ENCODE measurements around the gene RECQL. TPM values are rescaled to one million over a fixed set of nuclear protein-coding genes. Genes with fewer than 3 reads are reported as not detected.

RECQL gene
- total and polyA plus RNA-seq, 2 of the 8 experiments (the other 6 are each of a cell fraction or from before 2014, with no cell fraction given), result 8.1 to 40.3 TPM

GRCh38 chr12:21438643-21439042 is 62.8 kb downstream of the RECQL start:
- no peak overlapping the region for H3K56ac ChIP-seq (replicated peaks; ENCODE audit: insufficient read length, low read depth, low read length)
- H4K8ac ChIP-seq (ENCODE audit: extremely low read depth, insufficient read depth, low read length), result no peak overlapping the region
- no peak overlapping the region for H3K18ac ChIP-seq (ENCODE audit: extremely low read depth, low read length)
- no peak overlapping the region for H2BK15ac ChIP-seq (ENCODE audit: low read length)
- no peak overlapping the region for H4K5ac ChIP-seq (ENCODE audit: insufficient read length, low read depth, low read length)
- no peak overlapping the region for H3K4ac ChIP-seq (replicated peaks; ENCODE audit: insufficient read length, low read depth, low read length)
- no peak overlapping the region for H3K23ac ChIP-seq (ENCODE audit: insufficient read length)
- H3K36me3 ChIP-seq (ENCODE audit: control insufficient read depth in 2 of 4, insufficient read depth in 4 of 4, low read length in 3 of 4), result no peaks in the 10 kb centered on the region
- H3K14ac ChIP-seq (ENCODE audit: insufficient read length), result no peak overlapping the region
- H3K9me3 ChIP-seq (ENCODE audit: insufficient read depth in 2 of 2, low read depth in 1 of 2, low read length in 1 of 2), result no peaks in the 10 kb centered on the region
- no peak overlapping the region for H2BK20ac ChIP-seq (ENCODE audit: low read length)
- no peaks in the 10 kb centered on the region for H3K23me2 ChIP-seq (ENCODE audit: low read depth, low read length)
- peak overlapping the region; percentile 65 to 79 (median 78); a peak in 6 of 8 replicates for H3K4me3 ChIP-seq (ENCODE audit: extremely low read depth in 1 of 4, insufficient read depth in 2 of 4, low read depth in 3 of 4, low read length in 4 of 4)
- no peaks in the 10 kb centered on the region for H4K20me1 ChIP-seq (replicated peaks in 1 of 2; ENCODE audit: control insufficient read depth in 1 of 2, insufficient read depth in 2 of 2, low read length in 2 of 2)
- no peak for DNase-seq (ENCODE audit: low read depth in 1 of 2, low spot score in 2 of 2)
- no peak overlapping the region; a peak in 1 of 7 replicates for H3K9ac ChIP-seq (replicated peaks in 1 of 4; ENCODE audit: extremely low read depth in 1 of 4, low read depth in 3 of 4, low read length in 3 of 4)
- H2BK5ac ChIP-seq (ENCODE audit: low read depth, low read length), result no peak overlapping the region
- H4K91ac ChIP-seq (replicated peaks; ENCODE audit: insufficient read length, low read length), result no peak overlapping the region
- no peaks in the 10 kb centered on the region for H3K4me1 ChIP-seq (replicated peaks in 1 of 4; ENCODE audit: control insufficient read depth in 3 of 4, insufficient read depth in 4 of 4, low read length in 3 of 4)
- H2BK120ac ChIP-seq (replicated peaks; ENCODE audit: low read depth, low read length), result no peak overlapping the region
- H2AK5ac ChIP-seq (ENCODE audit: low read depth, low read length), result no peak overlapping the region
- WGBS, 2 experiments (ENCODE audit: extremely low coverage in 1 of 2, insufficient coverage in 1 of 2, insufficient read length in 1 of 2, insufficient replicate concordance in 2 of 2, low coverage in 1 of 2, low lambda C conversion rate in 2 of 2, missing lambda C conversion rate in 1 of 2), result 93% methylated on average over 5 of the region's 5 CpGs; no CpG with 5 or more reads in 1 of the 2 experiments
- no peak overlapping the region for H2AFZ ChIP-seq (ENCODE audit: low read length)
- POLR2A ChIA-PET (ENCODE audit: partially characterized antibody), result interaction anchor here (0.8 to 2.2 kb wide), 11 partner anchors 12 to 219 kb away, joined by 3 to 10 read pairs (median 4); partner anchors contain the start of genes GOLT1B, LDHB and RECQL
- CTCF ChIA-PET (ENCODE audit: partially characterized antibody), result interaction anchor here (0.9 to 2.5 kb wide), 5 partner anchors 13 to 142 kb away, joined by 3 to 10 read pairs (median 3); no protein-coding TSS in a partner anchor
- H3K27ac ChIP-seq (ENCODE audit: low read depth, low read length), result no peak overlapping the region
- no peaks in the 10 kb centered on the region for H3K27me3 ChIP-seq (replicated peaks in 1 of 4; ENCODE audit: control insufficient read depth in 3 of 4, extremely low read depth in 1 of 4, insufficient read depth in 3 of 4, low read length in 3 of 4)
- peak overlapping the region; percentile 63 to 68; a peak in 3 of 4 replicates for H3K4me2 ChIP-seq (ENCODE audit: insufficient read depth in 1 of 2, low read depth in 2 of 2, low read length in 2 of 2)
- H2BK12ac ChIP-seq (ENCODE audit: low read depth, low read length), result no peak overlapping the region
- FAIRE-seq, result no peak
- H3K79me2 ChIP-seq (ENCODE audit: control insufficient read depth in 1 of 2, insufficient read depth in 2 of 2, low read length in 2 of 2), result no peaks in the 10 kb centered on the region
- H3K79me1 ChIP-seq (ENCODE audit: low read depth, low read length), result peaks cover 2% of the 10 kb centered on the region; the same call in 1 of the 2 replicates
- TF ChIP-seq CHD2 (IDR thresholded peaks at IDR 0.05; ENCODE audit: low read length) (no peak), SRF (IDR thresholded peaks at IDR 0.05; ENCODE audit: low read depth, low read length) (no peak), SP4 (IDR thresholded peaks at IDR 0.05; ENCODE audit: low read length) (no peak), GTF2F1 (IDR thresholded peaks at IDR 0.05; ENCODE audit: borderline replicate concordance, low read depth, low read length) (no peak), ATF3 (IDR thresholded peaks at IDR 0.05; ENCODE audit: insufficient read depth, low read depth, low read length) (no peak), CREB1 (IDR thresholded peaks at IDR 0.05) (no peak), HDAC2 (IDR thresholded peaks at IDR 0.05; ENCODE audit: borderline replicate concordance in 1 of 2, low read depth in 2 of 2, low read length in 2 of 2) (no peak), MAX (IDR thresholded peaks at IDR 0.05) (no peak), CBX5 (IDR thresholded peaks at IDR 0.05; ENCODE audit: low read depth, low read length) (no peak), POLR2AphosphoS5 (IDR thresholded peaks at IDR 0.05; ENCODE audit: low read depth, low read length) (no peak), JUND (IDR thresholded peaks at IDR 0.05; ENCODE audit: low read length) (no peak), ZNF274 (IDR thresholded peaks at IDR 0.05; ENCODE audit: borderline replicate concordance, extremely low read depth, low read length) (no peak)

Measured in H1 (cell line).